Stimulated activated naive B cell treated with anti-CD40 and anti-IgM and Interleukin-4, amounts not matched to agents 10 μg/mL and 1 μg/mL and 100 μg/mL, for 72 hours (primary cell): Measurements from ENCODE around the gene ALKAL2.

Source experiments
- ATAC-seq, 2 donors: fragments of 150-1000 bp; cut with Tn5 transposase; replicated peaks; 2 replicates each; pipeline ENCODE4 v1.10.0; 2021; ENCODE audit warnings: moderate library complexity in 1 of 2
- DNase-seq: peaks from one replicate; pipeline ENCODE4 v3.0.0; 2021
- H3K27ac Mint-ChIP-seq: one replicate; pipeline ENCODE4 v1.8.0; 2022; ENCODE audit warnings: mild to moderate bottlenecking, mixed read lengths
- H3K27me3 Mint-ChIP-seq, 2 donors: one replicate each; pipeline ENCODE4 v1.8.0; 2022; ENCODE audit warnings: mixed read lengths in 2 of 2
- H3K36me3 Mint-ChIP-seq, 2 donors: one replicate each; pipeline ENCODE4 v1.8.0; 2022; ENCODE audit warnings: mixed read lengths in 2 of 2, mild to moderate bottlenecking in 1 of 2
- H3K4me1 Mint-ChIP-seq, 2 donors: one replicate each; pipeline ENCODE4 v1.8.0; 2022; ENCODE audit warnings: mixed read lengths in 2 of 2, mild to moderate bottlenecking in 1 of 2
- H3K4me3 Mint-ChIP-seq, 2 donors: one replicate each; pipeline ENCODE4 v1.8.0; 2022; ENCODE audit warnings: mild to moderate bottlenecking in 2 of 2, mixed read lengths in 2 of 2, moderate library complexity in 1 of 2
- H3K9me3 Mint-ChIP-seq, 2 donors: one replicate each; pipeline ENCODE4 v1.8.0; 2022; ENCODE audit warnings: mixed read lengths in 2 of 2, mild to moderate bottlenecking in 1 of 2

ALKAL2 gene

DNA sequence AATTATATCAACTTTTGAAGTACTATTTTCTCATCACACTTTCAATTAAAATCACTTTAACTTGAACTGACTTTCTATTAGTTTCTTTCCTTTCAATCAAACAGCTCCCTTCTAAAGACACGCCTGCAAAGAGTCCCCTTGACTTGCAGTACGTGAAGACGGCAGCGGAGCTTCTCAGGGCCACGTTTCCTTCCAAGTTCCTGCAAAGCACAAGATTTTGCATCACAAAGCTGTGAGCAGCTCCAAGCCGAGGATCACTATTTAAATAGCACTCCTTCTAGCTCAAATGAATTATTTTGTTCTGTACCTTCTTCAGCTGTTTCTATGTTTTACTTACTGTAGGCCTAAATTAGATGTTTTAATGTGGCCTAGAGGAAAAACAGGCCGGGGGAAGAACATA is 54.9 kb downstream of the ALKAL2 start:
- Mint-ChIP-seq H3K9me3 (no peaks in the 10 kb centered on the region), H3K36me3 (peaks cover 18 to 29% of the 10 kb centered on the region in 2 donors), H3K27me3 (no peaks in the 10 kb centered on the region), H3K4me1 (no peaks in the 10 kb centered on the region), H3K4me3 (no peak overlapping the region), H3K27ac (no peak overlapping the region)
- ATAC-seq (no peak), DNase-seq (no peak)

GRCh38 chr2:231521-232185 is 56.2 kb downstream of the ALKAL2 start:
- DNase-seq (no peak), ATAC-seq (no peak)
- Mint-ChIP-seq H3K4me3 (no peak overlapping the region), H3K36me3 (peaks cover 22 to 39% of the 10 kb centered on the region in 2 donors), H3K27ac (no peak overlapping the region), H3K9me3 (peaks cover 2 to 3% of the 10 kb centered on the region in 2 donors), H3K27me3 (no peaks in the 10 kb centered on the region), H3K4me1 (no peaks in the 10 kb centered on the region)
